Right atrium auricular region (tissue), 2 donors: Measurements from ENCODE around the gene SMURF2. TPM values are rescaled to one million over a fixed set of nuclear protein-coding genes. Genes with fewer than 3 reads are reported as not detected.

ENCODE experiments used
- DNase-seq: peaks from one replicate; pipeline ENCODE4 v3.0.0-alpha.2; 2019; ENCODE audit warnings: low spot score
- H3K27ac ChIP-seq, 2 donors: fragments of 200-600 bp; sonication (generic); 1 replicate in 1 of 2; 2 replicates in 1 of 2; pipeline ENCODE4 v1.5.1; 2016 to 2019
- H3K27me3 ChIP-seq, 2 donors: fragments of 200-600 bp; sonication (generic); one replicate each; pipeline versions ENCODE4 v1.5.1 to v1.6.0; 2017 to 2019
- H3K36me3 ChIP-seq: fragments of 200-600 bp; sonication (generic); one replicate; pipeline ENCODE4 v1.5.1; 2016
- H3K4me1 ChIP-seq, 2 donors: fragments of 200-600 bp; sonication (generic); one replicate each; pipeline versions ENCODE4 v1.5.1 to v1.6.0; 2017 to 2019
- H3K4me3 ChIP-seq, 2 donors: fragments of 200-600 bp; sonication (generic); 1 replicate in 1 of 2; 2 replicates in 1 of 2; pipeline ENCODE4 v1.5.1; 2017 to 2019; ENCODE audit warnings: mild to moderate bottlenecking in 1 of 2, moderate library complexity in 1 of 2
- H3K9me3 ChIP-seq, 2 donors: fragments of 200-600 bp; sonication (generic); one replicate each; pipeline ENCODE4 v1.5.1; 2019
- CTCF ChIP-seq, 2 donors: fragments of 200-600 bp; sonication (generic); IDR thresholded peaks; one replicate each; pipeline ENCODE4 v1.5.1; 2019; ENCODE audit warnings: antibody characterized with exemption in 2 of 2
- total RNA-seq, 2 donors: library from RNA; depleted of rRNA; stranded (reverse); fragments of >200 nt; gene quantifications; one replicate each; pipeline ENCODE4 v1.1.0, GENCODE V29; 2016

SMURF2 gene
- total RNA-seq, 2 donors from 2014 or later: 12.6 to 15.3 TPM

- H3K9me3 ChIP-seq: no peaks in the 10 kb centered on the region
- H3K27ac ChIP-seq: no peak overlapping the region
- no peak for DNase-seq
- no peak overlapping the region for H3K4me3 ChIP-seq
- H3K4me1 ChIP-seq: peaks cover 0 to 30% of the 10 kb centered on the region in 2 donors
- no peak for TF ChIP-seq CTCF (IDR thresholded peaks at IDR 0.05)
- H3K27me3 ChIP-seq: no peaks in the 10 kb centered on the region
- H3K36me3 ChIP-seq: peaks cover 64% of the 10 kb centered on the region
Observed at GRCh38 chr17:64508683-64509082, 153.4 kb downstream of the SMURF2 start.

- H3K4me1 ChIP-seq: peaks cover 0 to 43% of the 10 kb centered on the region in 2 donors
- peak overlapping the region; percentile 93 to 100 for H3K4me3 ChIP-seq
- H3K27ac ChIP-seq: peak overlapping the region; percentile 98 to 100
- H3K9me3 ChIP-seq: no peaks in the 10 kb centered on the region
- no peaks in the 10 kb centered on the region for H3K27me3 ChIP-seq
- no peak for DNase-seq
- peak; percentile 15 to 57 for TF ChIP-seq CTCF (IDR thresholded peaks at IDR 0.05)
- peaks cover 68% of the 10 kb centered on the region for H3K36me3 ChIP-seq
Observed at GRCh38 chr17:64507413-64507782, 154.7 kb downstream of the SMURF2 start.

- Histone ChIP-seq H3K4me3 (peak within 1 kb of the TSS; percentile 93 to 100), H3K27me3 (no peaks in the 10 kb centered on the region), H3K9me3 (no peaks in the 10 kb centered on the region), H3K27ac (peak within 1 kb of the TSS; percentile 98 to 100), H3K4me1 (peaks cover 0 to 49% of the 10 kb centered on the region in 2 donors), H3K36me3 (peaks cover 68% of the 10 kb centered on the region)
- TF ChIP-seq CTCF (IDR thresholded peaks at IDR 0.05): no peak
- peak; percentile 98 for DNase-seq
Observed at GRCh38 chr17:64506576-64507412, 155.3 kb downstream of the SMURF2 start, which contains the start of gene CEP95. TSS of gene CEP95 (plus strand) at chr17:64506977. CDS start at chr17:64507098, 121 bp downstream.

GRCh38 chr17:64506201-64506575 is 155.9 kb downstream of the SMURF2 start, which contains the start of gene DDX5:
TSS of gene DDX5 (minus strand) at chr17:64506289. CDS start at chr17:64506119, 170 bp downstream.
- H3K4me1 ChIP-seq: peaks cover 0 to 54% of the 10 kb centered on the region in 2 donors
- peak within 1 kb of the TSS; percentile 98 to 100 for H3K27ac ChIP-seq
- TF ChIP-seq CTCF (IDR thresholded peaks at IDR 0.05): no peak
- DNase-seq: peak; percentile 97
- no peaks in the 10 kb centered on the region for H3K27me3 ChIP-seq
- no peaks in the 10 kb centered on the region for H3K9me3 ChIP-seq
- H3K36me3 ChIP-seq: peaks cover 68% of the 10 kb centered on the region
- H3K4me3 ChIP-seq: peak within 1 kb of the TSS; percentile 93 to 100

- no peaks in the 10 kb centered on the region for H3K9me3 ChIP-seq
- no peaks in the 10 kb centered on the region for H3K27me3 ChIP-seq
- H3K4me1 ChIP-seq: peaks cover 0 to 54% of the 10 kb centered on the region in 2 donors
- H3K36me3 ChIP-seq: peaks cover 68% of the 10 kb centered on the region
- TF ChIP-seq CTCF (IDR thresholded peaks at IDR 0.05): peak in 1 of 2 donors; percentile 9
- peak overlapping the region; percentile 93 to 100 for H3K4me3 ChIP-seq
- H3K27ac ChIP-seq: peak overlapping the region; percentile 98 to 100
- DNase-seq: peak; percentile 92
Observed at GRCh38 chr17:64505340-64506200, 156.5 kb downstream of the SMURF2 start.
